K562 (cell line): Measurements from ENCODE around the gene ABCC5. TPM values are rescaled to one million over a fixed set of nuclear protein-coding genes. Genes with fewer than 3 reads are reported as not detected.

ENCODE experiments used
- ARID1B ChIP-seq: fragments of 450-650 bp; IDR thresholded peaks from 2 replicates; pipeline ENCODE4 v1.6.1; 2016; ENCODE audit warnings: antibody characterized with exemption, mild to moderate bottlenecking, inconsistent platforms
- ARID3B ChIP-seq: fragments of 250-450 bp; sonication (Bioruptor Pico); IDR thresholded peaks from 2 replicates; pipeline ENCODE4 v1.4.0; 2020; ENCODE audit warnings: borderline replicate concordance
- CBFA2T3 ChIP-seq: fragments of 450-650 bp; IDR thresholded peaks from 2 replicates; pipeline ENCODE4 v1.6.1; 2017
- DPF2 ChIP-seq: fragments of 450-650 bp; IDR thresholded peaks from 2 replicates; pipeline ENCODE4 v1.6.1; 2016
- FOS ChIP-seq: IDR thresholded peaks from 3 replicates; pipeline ENCODE4 v1.6.1; 2011; ENCODE audit not compliant: insufficient read length; ENCODE audit errors: extremely low read depth
- GABPB1 ChIP-seq: sonication (generic); formaldehyde crosslinking; IDR thresholded peaks from 2 replicates; pipeline ENCODE4 v1.8.0; 2022; ENCODE audit warnings: mild to moderate bottlenecking, missing genetic modification reagents
- HMGXB4 ChIP-seq: sonication (generic); formaldehyde crosslinking; IDR thresholded peaks from 2 replicates; pipeline ENCODE4 v1.8.1; 2023; ENCODE audit warnings: mild to moderate bottlenecking, missing genetic modification reagents
- KLF13 ChIP-seq: fragments of 450-650 bp; IDR thresholded peaks from 2 replicates; pipeline ENCODE4 v1.6.1; 2016; ENCODE audit warnings: missing genetic modification characterization, low read depth, mild to moderate bottlenecking, missing compliant biosample characterization, moderate library complexity, borderline replicate concordance
- LCOR ChIP-seq: sonication (generic); formaldehyde crosslinking; IDR thresholded peaks from 2 replicates; pipeline ENCODE4 v1.8.0; 2022; ENCODE audit warnings: mild to moderate bottlenecking, missing genetic modification reagents
- NRF1 ChIP-seq, 2 experiments: fragments of 450-650 bp; IDR thresholded peaks in 1 of 2; conservative IDR thresholded peaks in 1 of 2; 2 replicates each; pipeline ENCODE4 v1.6.1; 2014; ENCODE audit warnings: mild to moderate bottlenecking in 2 of 2
- RBM34 ChIP-seq: fragments of 200-400 bp; formaldehyde crosslinking; IDR thresholded peaks from 2 replicates; pipeline ENCODE4 v1.6.1; 2018; ENCODE audit warnings: low read length, borderline replicate concordance; ENCODE audit not compliant: insufficient read depth
- ZBTB1 ChIP-seq: sonication (generic); formaldehyde crosslinking; IDR thresholded peaks from 2 replicates; pipeline ENCODE4 v1.8.1; 2023; ENCODE audit warnings: missing genetic modification reagents, low read depth, mild to moderate bottlenecking, borderline replicate concordance
- ZBTB34 ChIP-seq: fragments of 250-450 bp; sonication (Bioruptor Pico); IDR thresholded peaks from 2 replicates; pipeline ENCODE4 v1.8.0; 2021; ENCODE audit warnings: mild to moderate bottlenecking, moderate library complexity
- ZNF444 ChIP-seq: fragments of 250-450 bp; sonication (Bioruptor Pico); IDR thresholded peaks from 2 replicates; pipeline ENCODE4 v1.4.0; 2020; ENCODE audit warnings: mild to moderate bottlenecking, moderate library complexity
- ZNF696 ChIP-seq: fragments of 250-450 bp; sonication (Bioruptor Pico); conservative IDR thresholded peaks from 2 replicates; pipeline ENCODE4 v1.4.0; 2020; ENCODE audit warnings: mild to moderate bottlenecking, moderate library complexity
- polyA plus RNA-seq, 8 experiments: library from polyadenylated mRNA; depleted of rRNA in 4 of 8; stranded (reverse) in 5 of 8; unstranded in 3 of 8; fragments of >200 nt; fragmentation: Nextera tagmentation in 2 of 8; fragmentation: Illumina TruSeq in 1 of 8; extraction: Ambion mirVana in 2 of 8; extraction: Trizol in 1 of 8; gene quantifications; 2 replicates each; pipeline versions ENCODE4 v1.2.1 to v1.2.3, GENCODE V29; 2011 to 2014; ENCODE audit warnings: inconsistent platforms in 1 of 8, missing spikeins in 1 of 8
- total RNA-seq, 7 experiments: library from RNA; depleted of rRNA in 6 of 7; stranded (reverse); fragments of >200 nt in 6 of 7; fragmentation: Illumina TruSeq in 2 of 7; extraction: Trizol in 2 of 7; gene quantifications; 2 replicates each; pipeline versions ENCODE4 v1.2.1 to v1.2.3, GENCODE V29; 2011 to 2021; ENCODE audit warnings: low replicate concordance in 1 of 7
- TF ChIP-seq, protein P1 (sequence below): fragments of 250-450 bp; sonication (Bioruptor Pico); IDR thresholded peaks from 2 replicates; pipeline ENCODE4 v1.6.1; 2021; ENCODE audit warnings: mild to moderate bottlenecking
- TF ChIP-seq, protein P2 (sequence below): fragments of 450-650 bp; IDR thresholded peaks from 2 replicates; pipeline ENCODE4 v1.6.1; 2016; ENCODE audit warnings: borderline replicate concordance
- TF ChIP-seq, protein P3 (sequence below): sonication (generic); formaldehyde crosslinking; IDR thresholded peaks from 2 replicates; pipeline ENCODE4 v1.8.0; 2022; ENCODE audit warnings: missing genetic modification reagents, mild to moderate bottlenecking, borderline replicate concordance
- TF ChIP-seq, protein P4 (sequence below), 2 experiments: fragments of 250-450 bp in 1 of 2; fragments of 450-650 bp in 1 of 2; sonication (Bioruptor Pico) in 1 of 2; IDR thresholded peaks; 2 replicates each; pipeline versions ENCODE4 v1.6.1 to v1.8.0; 2016 to 2021; ENCODE audit warnings: mild to moderate bottlenecking in 2 of 2, moderate library complexity in 2 of 2, missing compliant biosample characterization in 1 of 2, missing genetic modification characterization in 1 of 2

Gene ABCC5
- total and polyA plus RNA-seq, 9 of the 15 experiments (the other 6 are each of a cell fraction or from before 2014, with no cell fraction given) = 22.0 to 53.0 (median 41.9) TPM

DNA sequence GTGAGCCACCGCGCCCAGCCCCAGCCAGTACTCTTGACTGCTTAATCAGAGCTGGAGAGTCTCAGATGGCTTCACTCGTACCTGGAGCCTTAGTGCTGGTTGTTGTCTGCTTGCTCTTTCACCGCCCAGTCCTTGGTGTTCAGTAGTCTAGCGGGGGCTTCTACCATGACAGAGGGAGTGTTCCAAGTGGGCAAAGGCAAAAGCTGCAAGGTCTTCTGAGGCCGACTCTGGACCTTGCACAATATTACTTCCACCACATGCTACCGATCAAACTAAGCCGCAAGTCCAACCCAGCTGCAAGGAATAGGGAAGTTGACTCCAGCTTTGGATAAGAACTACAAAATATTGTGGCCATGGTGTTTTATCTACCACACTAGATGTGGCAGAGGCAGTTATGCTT, 139.6 kb downstream of the ABCC5 start (continued):
- TF ChIP-seq, protein P1, sequence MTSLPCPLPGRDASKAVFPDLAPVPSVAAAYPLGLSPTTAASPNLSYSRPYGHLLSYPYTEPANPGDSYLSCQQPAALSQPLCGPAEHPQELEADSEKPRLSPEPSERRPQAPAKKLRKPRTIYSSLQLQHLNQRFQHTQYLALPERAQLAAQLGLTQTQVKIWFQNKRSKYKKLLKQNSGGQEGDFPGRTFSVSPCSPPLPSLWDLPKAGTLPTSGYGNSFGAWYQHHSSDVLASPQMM (CRISPR knock-in tag) = no peak
- peak; percentile 40; the same call in 1 of the 2 replicates for TF ChIP-seq CBFA2T3
- no peak for TF ChIP-seq ZBTB34 (CRISPR knock-in tag)
- no peak for TF ChIP-seq ZNF444 (CRISPR knock-in tag)
- TF ChIP-seq, protein P2, sequence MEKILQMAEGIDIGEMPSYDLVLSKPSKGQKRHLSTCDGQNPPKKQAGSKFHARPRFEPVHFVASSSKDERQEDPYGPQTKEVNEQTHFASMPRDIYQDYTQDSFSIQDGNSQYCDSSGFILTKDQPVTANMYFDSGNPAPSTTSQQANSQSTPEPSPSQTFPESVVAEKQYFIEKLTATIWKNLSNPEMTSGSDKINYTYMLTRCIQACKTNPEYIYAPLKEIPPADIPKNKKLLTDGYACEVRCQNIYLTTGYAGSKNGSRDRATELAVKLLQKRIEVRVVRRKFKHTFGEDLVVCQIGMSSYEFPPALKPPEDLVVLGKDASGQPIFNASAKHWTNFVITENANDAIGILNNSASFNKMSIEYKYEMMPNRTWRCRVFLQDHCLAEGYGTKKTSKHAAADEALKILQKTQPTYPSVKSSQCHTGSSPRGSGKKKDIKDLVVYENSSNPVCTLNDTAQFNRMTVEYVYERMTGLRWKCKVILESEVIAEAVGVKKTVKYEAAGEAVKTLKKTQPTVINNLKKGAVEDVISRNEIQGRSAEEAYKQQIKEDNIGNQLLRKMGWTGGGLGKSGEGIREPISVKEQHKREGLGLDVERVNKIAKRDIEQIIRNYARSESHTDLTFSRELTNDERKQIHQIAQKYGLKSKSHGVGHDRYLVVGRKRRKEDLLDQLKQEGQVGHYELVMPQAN = no peak
- no peak for TF ChIP-seq ZNF696 (CRISPR knock-in tag)
- TF ChIP-seq RBM34 = no peak
- TF ChIP-seq ARID3B (CRISPR knock-in tag) = no peak
- TF ChIP-seq ZBTB1 (CRISPR knock-in tag) = peak; percentile 62; the same call in 1 of the 2 replicates
- TF ChIP-seq, protein P3, sequence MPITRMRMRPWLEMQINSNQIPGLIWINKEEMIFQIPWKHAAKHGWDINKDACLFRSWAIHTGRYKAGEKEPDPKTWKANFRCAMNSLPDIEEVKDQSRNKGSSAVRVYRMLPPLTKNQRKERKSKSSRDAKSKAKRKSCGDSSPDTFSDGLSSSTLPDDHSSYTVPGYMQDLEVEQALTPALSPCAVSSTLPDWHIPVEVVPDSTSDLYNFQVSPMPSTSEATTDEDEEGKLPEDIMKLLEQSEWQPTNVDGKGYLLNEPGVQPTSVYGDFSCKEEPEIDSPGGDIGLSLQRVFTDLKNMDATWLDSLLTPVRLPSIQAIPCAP = peak; percentile 74; the same call in 1 of the 2 replicates
- peak; percentile 39; the same call in 1 of the 2 replicates for TF ChIP-seq GABPB1
- 0 out of 2 replicates have a peak, but pooled peaks have one; percentile 36 for TF ChIP-seq LCOR (CRISPR knock-in tag)
- no peak for TF ChIP-seq HMGXB4 (CRISPR knock-in tag)
- TF ChIP-seq, protein P4, sequence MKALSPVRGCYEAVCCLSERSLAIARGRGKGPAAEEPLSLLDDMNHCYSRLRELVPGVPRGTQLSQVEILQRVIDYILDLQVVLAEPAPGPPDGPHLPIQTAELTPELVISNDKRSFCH (CRISPR knock-in tag; IDR thresholded peaks at IDR 0.05) = no peak
- TF ChIP-seq, protein P4 (tag; IDR thresholded peaks at IDR 0.05) = no peak
- no peak for TF ChIP-seq NRF1 (conservative IDR thresholded peaks at IDR 0.05 in 1 of 2, IDR thresholded peaks at IDR 0.05 in 1 of 2)
- peak; percentile 52 for TF ChIP-seq ARID1B
- no peak for TF ChIP-seq FOS
- TF ChIP-seq KLF13 (tag) = no peak
- peak; percentile 20; the same call in 1 of the 2 replicates for TF ChIP-seq DPF2
